ENCODE measurements around the gene JADE3.
"Not testable (repeated sequence)": the region's sequence is repeated elsewhere in the genome, so short reads cannot be mapped to it uniquely, and the experiment has no call there.

Gene JADE3

DNA sequence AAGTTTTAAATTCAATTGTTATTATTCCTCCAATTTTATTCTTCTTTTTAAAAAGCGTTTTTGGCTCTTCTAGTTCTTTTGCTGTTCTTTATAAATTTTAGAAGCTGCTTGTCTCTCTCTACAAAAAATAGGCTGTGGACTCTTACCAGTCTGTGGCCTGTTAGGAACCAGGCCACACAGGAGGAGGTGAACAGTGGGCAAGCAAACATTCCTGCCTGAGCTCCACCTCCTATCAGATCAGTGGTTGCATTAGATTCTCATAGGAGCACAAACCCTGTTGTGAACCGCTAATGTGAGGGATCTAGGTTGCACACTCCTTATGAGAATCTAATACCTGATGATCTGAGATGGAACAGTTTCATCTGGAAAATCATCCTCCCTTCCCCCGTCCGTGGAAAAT is 23.1 kb downstream of the JADE3 start:
- DNase-seq (ENCODE audit: low spot score): no peak

GRCh38 chrX:46938589-46938988 is 26.4 kb downstream of the JADE3 start:
- no peak for DNase-seq (ENCODE audit: low spot score)

DNA sequence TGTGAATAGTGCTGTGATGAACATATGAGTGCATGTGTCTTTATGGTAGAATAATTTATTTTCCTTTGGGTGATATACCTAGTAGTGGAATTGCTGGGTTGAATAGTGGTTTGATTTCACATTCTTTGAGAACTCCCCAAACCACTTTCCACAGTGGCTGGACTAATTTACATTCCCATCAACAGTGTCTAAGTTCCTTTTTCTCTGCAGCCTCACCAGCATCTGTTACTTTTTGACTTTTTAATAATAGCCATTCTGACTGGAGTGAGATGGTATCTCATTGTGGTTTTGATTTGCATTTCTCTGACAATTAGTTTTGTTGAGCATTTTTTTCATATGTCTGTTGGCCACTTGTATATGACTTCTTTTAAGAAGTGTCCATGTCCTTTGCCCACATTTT is 29.1 kb downstream of the JADE3 start:
- no peak for DNase-seq (ENCODE audit: low spot score)

- DNase-seq (ENCODE audit: low spot score): no peak
Observed at GRCh38 chrX:46953137-46953527, 40.9 kb downstream of the JADE3 start.

- DNase-seq (ENCODE audit: low spot score): peak; percentile 12
Observed at GRCh38 chrX:46953597-46953996, 41.4 kb downstream of the JADE3 start.

DNA sequence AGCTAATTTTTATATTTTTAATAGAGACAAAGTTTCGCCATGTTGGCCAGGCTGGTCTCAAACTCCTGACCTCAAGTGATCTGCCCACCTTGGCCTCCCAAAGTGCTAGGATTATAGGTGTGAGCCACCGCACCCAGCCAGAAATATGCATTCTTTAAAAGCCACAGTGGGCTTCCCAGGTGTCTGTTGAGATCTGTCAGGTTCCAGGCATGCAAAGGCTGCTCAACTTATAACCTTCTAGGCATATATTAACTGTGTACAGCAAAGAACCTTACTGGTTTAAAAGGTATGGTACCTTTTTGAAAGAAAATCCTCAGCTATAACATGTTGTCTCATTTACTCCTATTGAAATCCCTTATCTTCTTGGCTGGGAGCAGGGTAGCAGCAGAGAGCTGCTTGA is 42.5 kb downstream of the JADE3 start:
- no peak for DNase-seq (ENCODE audit: low spot score)

DNA sequence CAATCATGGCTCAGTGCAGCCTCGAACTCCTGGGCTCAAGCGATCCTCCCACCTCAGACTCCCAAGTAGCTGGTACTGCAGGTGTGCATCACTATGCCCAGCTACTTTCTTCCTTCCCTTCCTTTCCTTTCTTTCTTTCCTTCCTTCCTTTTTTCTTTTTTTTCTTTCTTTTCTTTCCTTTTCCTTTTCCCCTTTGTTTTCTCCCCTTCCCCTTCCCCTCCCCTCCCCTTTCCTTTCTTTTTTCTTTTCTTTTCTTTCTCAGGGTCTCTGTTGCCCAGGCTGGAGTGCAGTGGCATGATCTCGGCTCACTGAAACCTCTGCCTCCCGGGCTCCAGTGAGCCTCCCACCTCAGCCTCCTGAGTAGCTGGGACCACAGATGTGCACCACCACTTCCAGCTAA is 44.4 kb downstream of the JADE3 start:
- not testable (repeated sequence) for DNase-seq (ENCODE audit: low spot score)

DNA sequence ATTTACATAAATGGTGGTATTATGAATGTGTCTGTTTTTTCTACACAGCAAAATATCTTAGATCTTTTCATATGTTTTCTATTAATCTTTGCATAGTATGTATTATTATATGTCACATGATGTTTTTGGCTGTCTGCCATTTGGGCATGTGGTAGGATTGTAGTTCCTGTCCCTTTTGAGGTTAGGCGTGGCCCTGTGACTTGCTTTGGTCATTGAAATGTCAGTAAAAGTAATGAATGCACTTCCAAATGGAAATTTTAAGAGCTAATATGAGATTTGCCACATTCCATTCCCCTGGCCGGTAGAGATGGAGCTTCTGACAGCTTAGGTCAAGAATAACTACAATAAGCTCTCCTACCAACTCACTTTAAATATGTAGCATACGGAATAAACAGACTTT is 45.1 kb downstream of the JADE3 start:
- no peak for DNase-seq (ENCODE audit: low spot score)

DNA sequence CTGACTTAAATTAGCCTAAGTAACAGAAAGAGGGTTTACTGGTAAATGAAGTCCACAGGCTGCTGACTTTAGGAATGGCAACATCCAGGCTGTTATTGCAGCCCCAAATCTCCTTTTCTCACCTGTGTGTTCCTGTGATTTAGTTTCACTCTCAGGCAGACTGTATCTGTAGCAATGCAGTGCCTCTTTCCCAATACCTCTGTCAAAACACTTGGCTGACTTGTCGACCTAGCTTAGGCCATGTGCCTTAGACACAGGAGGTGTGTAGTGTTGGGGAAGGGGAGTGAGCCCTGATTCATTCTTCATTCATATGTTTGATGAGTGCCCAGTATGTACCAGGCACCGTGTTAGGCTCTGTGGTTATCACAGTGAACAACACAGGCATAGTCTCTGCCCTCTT is 46.9 kb downstream of the JADE3 start:
- no peak for DNase-seq (ENCODE audit: low spot score)

DNA sequence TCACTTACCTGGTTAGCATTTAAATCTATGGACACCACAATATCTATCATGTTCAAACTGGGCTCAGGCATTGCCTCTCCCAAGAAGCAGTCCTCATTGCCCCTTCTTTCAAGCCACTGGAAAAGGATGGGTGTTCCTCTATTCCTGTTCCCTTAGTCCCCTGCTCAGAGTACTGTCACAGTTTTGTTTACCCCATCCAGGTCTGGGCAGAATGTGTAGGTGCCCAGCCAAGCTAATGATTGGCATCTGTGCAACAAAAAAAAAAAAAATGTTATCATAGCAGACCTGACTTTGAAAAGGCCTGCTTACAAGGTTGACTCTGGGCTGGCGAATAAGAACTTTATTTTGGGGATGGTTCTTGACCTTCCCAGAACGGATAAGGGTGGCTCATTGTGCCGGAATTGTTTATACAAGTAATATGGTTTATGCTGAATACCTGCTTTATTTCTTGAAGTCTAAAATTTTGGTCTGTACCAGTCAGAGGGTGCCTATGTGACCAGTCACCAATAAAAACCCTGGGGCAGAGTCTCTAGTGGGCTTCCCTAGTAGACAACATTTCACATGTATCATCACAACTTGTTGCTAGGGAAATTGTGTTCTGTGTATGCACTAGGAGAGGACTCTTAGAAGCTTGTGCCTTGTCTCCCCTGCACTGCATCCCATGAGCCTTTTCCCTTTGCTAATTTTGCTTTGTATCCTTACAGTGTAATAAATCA is 47.9 kb downstream of the JADE3 start:
- no peak for DNase-seq (ENCODE audit: low spot score)

DNA sequence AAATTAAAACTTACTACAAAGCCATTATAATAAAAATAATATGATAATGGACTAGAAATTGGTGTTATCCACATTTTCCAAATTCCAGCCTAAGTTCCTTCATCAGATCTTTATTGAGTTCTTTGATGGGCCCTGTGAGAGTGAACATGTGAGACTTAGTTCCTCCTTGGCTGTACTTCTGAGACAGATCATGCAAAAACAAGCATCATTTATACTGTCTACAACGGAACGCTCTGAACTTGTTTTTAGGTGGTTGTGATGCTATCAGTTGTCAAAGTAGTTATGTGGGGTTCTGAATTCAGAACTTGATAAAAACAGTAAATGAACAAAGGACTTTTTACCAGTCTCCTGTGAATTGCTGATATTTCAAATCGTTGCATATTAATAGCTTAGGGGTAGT is 48.9 kb downstream of the JADE3 start:
- DNase-seq (ENCODE audit: low spot score): no peak

DNA sequence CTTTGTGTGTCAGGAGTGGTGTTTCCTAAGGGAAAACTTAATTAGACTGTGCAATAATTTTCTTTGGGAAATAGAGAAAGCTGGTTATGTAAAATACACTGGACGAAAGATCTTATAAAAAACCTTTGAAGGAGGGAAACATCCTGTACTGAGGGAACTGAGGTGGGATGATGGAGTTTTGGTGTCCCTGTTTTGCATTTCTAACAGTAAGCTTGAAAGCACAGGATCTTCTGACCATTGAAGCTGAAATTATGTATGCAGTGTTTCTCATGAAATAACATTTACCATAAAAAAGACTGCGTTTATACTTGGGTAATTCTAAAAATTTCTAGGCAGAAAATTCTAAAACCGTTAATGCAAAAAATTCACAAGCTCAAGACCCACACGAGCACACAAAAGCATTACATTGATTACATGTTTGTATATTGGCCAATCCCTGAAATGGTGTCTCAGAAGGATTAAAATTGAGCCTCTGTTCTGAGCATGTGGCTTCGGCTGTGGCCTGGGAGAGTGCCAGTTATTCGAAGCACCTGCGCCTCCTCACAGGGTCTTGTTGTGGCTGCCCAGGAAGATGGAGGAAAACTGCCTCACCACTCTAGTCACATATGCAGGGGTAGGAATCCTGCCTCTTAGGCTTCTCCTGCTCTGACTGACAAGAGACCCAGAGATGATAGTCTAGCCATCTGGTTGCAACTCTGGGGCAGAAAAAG is 49.5 kb downstream of the JADE3 start:
- no peak for DNase-seq (ENCODE audit: low spot score)

- DNase-seq (ENCODE audit: low spot score): no peak
Observed at GRCh38 chrX:46965125-46965758, 53.0 kb downstream of the JADE3 start.

DNA sequence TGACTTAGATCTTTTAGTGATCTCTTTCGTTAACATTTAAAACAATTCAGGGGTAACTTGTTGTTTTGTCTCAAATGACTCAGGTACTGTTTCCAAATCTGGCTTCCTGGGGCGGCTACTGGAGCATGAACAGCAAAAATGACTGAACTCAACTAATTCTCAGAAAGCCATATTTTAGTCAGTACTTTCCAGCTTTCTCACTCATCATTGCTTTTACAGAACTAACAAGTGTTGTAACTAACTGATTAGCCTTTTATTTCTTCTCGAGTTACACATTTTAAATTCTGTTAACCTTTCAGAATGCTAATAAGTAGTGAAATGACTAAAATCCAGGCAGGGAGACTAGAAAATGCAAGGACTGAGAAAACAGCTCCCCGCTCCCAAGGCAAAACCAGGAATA is 55.3 kb downstream of the JADE3 start:
- DNase-seq (ENCODE audit: low spot score): no peak

DNA sequence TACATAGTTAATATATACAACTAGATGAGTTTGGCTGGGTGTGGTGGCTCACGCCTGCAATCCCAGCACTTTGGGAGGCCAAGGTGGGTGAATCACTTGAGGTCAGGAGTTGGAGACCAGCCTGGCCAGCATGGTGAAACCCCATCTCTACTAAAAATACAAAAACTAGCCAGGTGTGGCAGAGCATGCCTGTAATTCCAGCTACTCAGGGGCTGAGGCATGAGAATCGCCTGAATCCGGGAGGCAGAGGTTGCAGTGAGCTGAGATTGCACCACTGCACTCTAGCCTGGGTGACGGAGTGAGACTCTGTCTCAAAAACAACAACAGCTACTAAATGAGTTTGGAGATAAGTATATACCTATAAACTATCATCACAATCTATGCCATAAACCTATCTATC is 64.8 kb downstream of the JADE3 start:
- not testable (repeated sequence) for DNase-seq (ENCODE audit: low spot score)

DNA sequence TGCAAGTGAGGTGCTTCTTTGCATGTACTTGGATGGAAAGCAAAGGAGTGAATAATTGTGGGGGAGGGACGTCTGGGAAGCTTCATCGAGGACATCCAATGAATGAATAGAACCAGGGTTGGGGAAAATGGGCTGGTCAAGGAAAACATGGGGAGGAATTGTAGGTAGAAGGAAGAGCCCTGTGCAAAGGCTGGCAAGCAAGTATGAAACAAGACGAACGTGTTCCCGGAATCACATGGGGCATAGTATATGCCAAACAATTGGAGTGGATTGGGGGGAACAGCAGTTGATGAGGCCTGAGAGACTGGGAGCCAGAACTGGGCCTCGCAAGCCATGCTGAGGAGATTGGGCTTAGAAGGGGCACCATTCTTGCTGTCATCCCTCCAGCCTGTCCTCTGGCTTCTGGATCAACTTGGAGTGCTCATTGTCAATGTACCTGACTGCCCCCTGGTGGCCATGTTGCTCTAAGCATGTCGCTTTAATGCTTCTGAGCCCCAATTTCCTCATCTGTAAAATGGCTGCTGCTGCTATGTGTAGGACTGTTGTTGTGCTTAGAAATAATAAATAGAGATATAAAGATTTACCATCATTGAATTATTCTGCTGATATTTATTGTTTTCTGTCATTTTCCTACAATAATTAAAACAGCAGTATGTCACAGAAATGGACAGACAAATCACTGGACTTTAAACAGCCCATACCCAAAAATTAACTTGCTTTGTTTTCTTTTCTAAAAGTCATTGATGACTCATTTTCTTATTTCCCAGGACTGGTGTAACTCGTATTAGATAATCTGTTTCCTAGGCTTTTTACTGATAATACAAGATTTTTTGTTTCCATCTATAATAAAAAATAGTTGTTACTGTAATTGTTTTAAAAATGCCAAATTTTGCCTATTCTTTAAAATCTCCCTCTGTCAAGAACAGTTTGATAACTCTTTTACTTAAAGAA is 66.4 kb downstream of the JADE3 start:
- DNase-seq (ENCODE audit: low spot score): no peak

GRCh38 chrX:46984705-46985104 is 72.5 kb downstream of the JADE3 start:
- DNase-seq (ENCODE audit: low spot score): no peak

- DNase-seq (ENCODE audit: low spot score): no peak
Observed at GRCh38 chrX:46989548-46989947, 77.3 kb downstream of the JADE3 start.

- no peak for DNase-seq (ENCODE audit: low spot score)
Observed at GRCh38 chrX:46991664-46992063, 79.4 kb downstream of the JADE3 start.

DNA sequence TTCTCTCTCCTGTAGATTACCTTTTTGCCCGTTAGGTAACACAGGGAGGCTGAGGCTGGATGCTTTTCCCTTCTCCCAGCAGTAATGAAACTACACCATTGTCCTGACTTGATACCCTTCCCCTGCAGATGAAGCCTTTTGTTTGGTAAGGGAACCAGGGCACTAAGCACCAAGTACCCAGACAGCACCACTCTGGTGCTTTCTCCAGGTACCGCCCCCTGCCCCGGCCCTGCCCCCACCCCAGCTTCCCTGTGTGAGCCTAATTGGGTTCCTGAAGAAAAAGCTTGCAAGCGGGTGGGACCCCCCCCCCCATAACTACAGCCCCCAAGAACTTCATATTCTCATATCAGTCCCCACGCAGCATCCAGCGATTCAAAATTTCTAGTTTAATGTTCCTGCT is 79.8 kb downstream of the JADE3 start:
- DNase-seq (ENCODE audit: low spot score): no peak

DNA sequence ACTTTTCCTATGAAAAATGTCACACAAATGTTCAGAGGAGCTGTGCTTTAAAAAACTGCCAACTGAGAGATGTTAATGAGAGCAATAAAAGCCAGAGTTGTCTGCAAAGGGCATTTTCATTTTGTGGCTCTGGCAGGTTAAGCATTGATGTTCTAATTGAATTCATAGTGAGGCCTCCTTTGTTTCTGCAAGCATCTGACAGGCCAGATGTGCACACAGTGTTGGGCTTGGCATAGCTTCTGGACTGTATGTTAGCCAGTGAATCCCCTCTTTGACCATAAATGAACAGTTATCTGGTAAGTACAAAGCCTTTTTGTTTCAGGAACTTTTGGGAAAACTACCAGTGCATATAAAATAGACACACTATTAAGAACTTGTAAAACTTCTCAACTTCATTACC is 81.9 kb downstream of the JADE3 start:
- DNase-seq (ENCODE audit: low spot score): peak; percentile 81

DNA sequence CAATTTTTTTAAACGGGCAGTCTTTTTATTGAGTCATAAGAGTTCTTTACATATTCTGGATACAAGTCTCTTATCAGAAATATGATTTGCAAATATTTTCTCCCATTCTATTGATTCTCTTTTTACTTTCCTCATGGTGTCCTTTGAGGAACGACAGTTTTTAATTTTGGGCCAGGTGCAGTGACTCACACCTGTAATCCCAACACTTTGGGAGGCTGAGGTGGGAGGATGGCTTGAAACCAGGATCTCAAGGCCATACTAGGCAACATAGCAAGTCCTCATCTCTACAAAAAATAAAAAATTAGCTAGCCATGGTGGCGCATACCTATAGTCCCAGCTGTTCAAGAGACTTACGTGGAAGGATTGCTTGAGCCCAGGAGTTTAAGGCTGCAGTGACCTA is 99.9 kb downstream of the JADE3 start:
- DNase-seq (ENCODE audit: low spot score): no peak

All from putamen (tissue), 1 donor.